ENCODE data around the gene GARNL3. TPM values are rescaled to one million over a fixed set of nuclear protein-coding genes. Genes with fewer than 3 reads are reported as not detected.

Gene GARNL3
- total and polyA plus RNA-seq, 2 donors (not counting 3 experiments of a cell fraction or from before 2014, with no cell fraction given): 1.4 to 8.3 TPM

DNA sequence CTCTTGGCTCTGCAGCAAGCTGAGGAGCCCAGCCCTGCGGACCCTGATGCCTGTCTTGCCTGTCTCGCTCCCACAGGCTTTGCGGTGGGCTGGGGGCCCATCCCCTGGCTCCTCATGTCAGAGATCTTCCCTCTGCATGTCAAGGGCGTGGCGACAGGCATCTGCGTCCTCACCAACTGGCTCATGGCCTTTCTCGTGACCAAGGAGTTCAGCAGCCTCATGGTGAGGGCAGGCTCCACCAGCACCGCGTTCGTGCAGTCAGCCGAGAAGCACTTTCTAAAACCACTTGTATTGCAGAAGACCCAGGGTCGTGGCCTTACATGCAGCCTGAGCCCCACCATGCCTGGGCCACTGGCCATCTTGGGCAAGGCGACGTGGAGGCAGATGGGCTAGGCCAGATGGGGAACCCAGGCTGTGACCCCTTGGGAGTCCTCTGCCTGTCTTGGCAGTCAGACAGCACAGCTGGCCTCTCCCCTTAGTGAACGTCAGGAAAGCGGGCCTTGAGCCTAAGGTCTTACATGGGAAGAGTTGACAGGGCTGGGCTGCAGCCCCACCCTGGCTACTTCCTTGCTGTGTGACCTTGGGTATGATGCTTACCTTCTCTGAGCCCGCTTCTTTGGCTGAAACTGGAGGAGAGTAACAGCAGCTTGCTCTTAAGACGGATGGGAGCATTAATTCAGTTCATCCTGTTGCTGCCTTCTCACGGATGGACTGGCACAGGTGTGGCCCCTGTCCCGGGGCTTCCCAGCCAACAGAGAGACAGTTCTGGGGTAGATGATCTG is 141.0 kb downstream of the GARNL3 start:
- no peak overlapping the region for H3K4me3 ChIP-seq (replicated peaks in 1 of 3; ENCODE audit: insufficient read depth in 1 of 3, low read depth in 1 of 3, low read length in 3 of 3)
- ChIA-PET CTCF (interaction anchor here (0.8 to 1.6 kb wide), 2 partner anchors 12 to 16 kb away, joined by 3 read pairs; no protein-coding TSS in a partner anchor), POLR2A (no interaction called here)
- H3K9ac ChIP-seq (replicated peaks; ENCODE audit: extremely low read depth, insufficient read depth, low read length): no peak overlapping the region
- peaks cover 3 to 6% of the 10 kb centered on the region in 2 experiments for H3K36me3 ChIP-seq (ENCODE audit: control insufficient read depth in 2 of 2, extremely low read depth in 1 of 2, insufficient read depth in 2 of 2, low read length in 2 of 2)
- dilution Hi-C loops (cut with MboI; ENCODE audit: extremely low pct_ligation_motif_present, low sequenced_read_pairs) (no loop called here), intact Hi-C loops (cut with micrococcal nuclease) (no loop called here)
- no TSS peak for BruUV-seq (replicated peaks)
- no peaks in the 10 kb centered on the region for H3K9me3 ChIP-seq (replicated peaks; ENCODE audit: control insufficient read depth, insufficient read depth, low read length)
- DNase-seq (ENCODE audit: low read depth, low spot score): no peak
- no peak overlapping the region for H3K4me2 ChIP-seq (ENCODE audit: insufficient read depth, low read length)
- H3K27me3 ChIP-seq (ENCODE audit: control insufficient read depth in 2 of 2, insufficient read depth in 2 of 2, low read length in 2 of 2): no peaks in the 10 kb centered on the region
- no peaks in the 10 kb centered on the region for H3K9me1 ChIP-seq (replicated peaks; ENCODE audit: control insufficient read depth, extremely low read depth, insufficient read depth, low read length)
- FAIRE-seq: no peak
- H3K27ac ChIP-seq (ENCODE audit: insufficient read depth, low read depth, low read length): no peak overlapping the region
- H3K4me1 ChIP-seq (ENCODE audit: control insufficient read depth, extremely low read depth, insufficient read depth, low read length): no peaks in the 10 kb centered on the region
- H4K20me1 ChIP-seq (replicated peaks; ENCODE audit: control insufficient read depth, extremely low read depth, insufficient read depth, low read length): no peaks in the 10 kb centered on the region
- no peak for TF ChIP-seq CTCF (IDR thresholded peaks at IDR 0.05; ENCODE audit: extremely low read depth in 1 of 2, insufficient read depth in 1 of 2, low read depth in 1 of 2, low read length in 2 of 2)
- no peak for TF ChIP-seq JUN (IDR thresholded peaks at IDR 0.05; ENCODE audit: borderline replicate concordance, insufficient read depth, insufficient read length, low read depth)
- TF ChIP-seq MAX (IDR thresholded peaks at IDR 0.05; ENCODE audit: insufficient read depth, insufficient read length): no peak
- TF ChIP-seq POLR2A (IDR thresholded peaks at IDR 0.05; ENCODE audit: low read depth, low read length): no peak
- no peak for TF ChIP-seq EZH2 (IDR thresholded peaks at IDR 0.05; ENCODE audit: borderline replicate concordance, low read depth, low read length, severe bottlenecking)
- TF ChIP-seq MYC (IDR thresholded peaks at IDR 0.05; ENCODE audit: low read depth, low read length): no peak
- no peak for TF ChIP-seq POLR2AphosphoS5 (IDR thresholded peaks at IDR 0.05; ENCODE audit: insufficient read depth, low read depth, low read length)
- no peak for TF ChIP-seq GATA2 (IDR thresholded peaks at IDR 0.05; ENCODE audit: insufficient read depth, insufficient read length, low read depth, low read length)
- H2AFZ ChIP-seq (ENCODE audit: low read depth, low read length): no peak overlapping the region
- H3K79me2 ChIP-seq (ENCODE audit: control insufficient read depth, insufficient read depth, low read length): no peaks in the 10 kb centered on the region
